ENCODE results near the gene ATG14.

- TF ChIP-seq REST (IDR thresholded peaks at IDR 0.05; ENCODE audit: low read depth, low read length), result no peak
- TF ChIP-seq USF2 (IDR thresholded peaks at IDR 0.05; ENCODE audit: borderline replicate concordance, low read depth, low read length), result no peak
- no peak for TF ChIP-seq CTCF (IDR thresholded peaks at IDR 0.05)
- no peak for TF ChIP-seq JUND (IDR thresholded peaks at IDR 0.05)
- no peak for TF ChIP-seq CHD2 (IDR thresholded peaks at IDR 0.05; ENCODE audit: low read length, partially characterized antibody)
- TF ChIP-seq SMC3 (IDR thresholded peaks at IDR 0.05; ENCODE audit: low read depth, low read length), result no peak
- TF ChIP-seq TCF12 (IDR thresholded peaks at IDR 0.05), result no peak
- no peak for TF ChIP-seq MXI1 (IDR thresholded peaks at IDR 0.05; ENCODE audit: low read depth, low read length)
- TF ChIP-seq ZBTB33 (IDR thresholded peaks at IDR 0.05; ENCODE audit: borderline replicate concordance, low read depth), result no peak
- no peak for TF ChIP-seq EZH2phosphoT487 (IDR thresholded peaks at IDR 0.05; ENCODE audit: borderline replicate concordance, low read depth)
- TF ChIP-seq POLR2AphosphoS5 (IDR thresholded peaks at IDR 0.05; ENCODE audit: low read depth, low read length), result no peak
These were observed 61.2 kb downstream of the ATG14 start for GRCh38 chr14:55350461-55350860.

Data from SK-N-SH (cell line).